Activated CD4-positive, alpha-beta T cell treated with anti-CD3 and anti-CD28 coated beads for 48 hours (primary cell): ENCODE data around the gene POTEI.
"Not testable (repeated sequence)": the region's sequence is repeated elsewhere in the genome, so short reads cannot be mapped to it uniquely, and the experiment has no call there.

Experiments
- DNase-seq: peaks from one replicate; pipeline ENCODE4 v3.0.0-alpha.2; 2020

The POTEI gene

GRCh38 chr2:130454712-130455083 lies 54.4 kb downstream of the POTEI start:
- DNase-seq = not testable (repeated sequence)

GRCh38 chr2:130453955-130454711 lies 55.0 kb downstream of the POTEI start:
- not testable (repeated sequence) for DNase-seq

GRCh38 chr2:130452897-130453296 lies 56.2 kb downstream of the POTEI start:
- DNase-seq = not testable (repeated sequence)

GRCh38 chr2:130451823-130452222 lies 57.3 kb downstream of the POTEI start:
- not testable (repeated sequence) for DNase-seq

GRCh38 chr2:130451278-130451677 lies 57.9 kb downstream of the POTEI start:
- DNase-seq = not testable (repeated sequence)

GRCh38 chr2:130450366-130450765 lies 58.8 kb downstream of the POTEI start:
- DNase-seq = not testable (repeated sequence)

GRCh38 chr2:130427631-130428030 lies 81.5 kb downstream of the POTEI start:
- peak; percentile 12 for DNase-seq

GRCh38 chr2:130418845-130419244 lies 90.3 kb downstream of the POTEI start:
- DNase-seq = not testable (repeated sequence)

GRCh38 chr2:130416693-130417092 lies 92.4 kb downstream of the POTEI start:
- DNase-seq = peak; percentile 58
